HG02759 (cell line): ENCODE results near the gene PI16.

ENCODE experiments used
- ATAC-seq: cut with Tn5 transposase; IDR thresholded peaks from one replicate; pipeline ENCODE4 v1.9.1; 2021; ENCODE audit warnings: mild to moderate bottlenecking, moderate library complexity; ENCODE audit not compliant: unreplicated experiment

Gene PI16

DNA sequence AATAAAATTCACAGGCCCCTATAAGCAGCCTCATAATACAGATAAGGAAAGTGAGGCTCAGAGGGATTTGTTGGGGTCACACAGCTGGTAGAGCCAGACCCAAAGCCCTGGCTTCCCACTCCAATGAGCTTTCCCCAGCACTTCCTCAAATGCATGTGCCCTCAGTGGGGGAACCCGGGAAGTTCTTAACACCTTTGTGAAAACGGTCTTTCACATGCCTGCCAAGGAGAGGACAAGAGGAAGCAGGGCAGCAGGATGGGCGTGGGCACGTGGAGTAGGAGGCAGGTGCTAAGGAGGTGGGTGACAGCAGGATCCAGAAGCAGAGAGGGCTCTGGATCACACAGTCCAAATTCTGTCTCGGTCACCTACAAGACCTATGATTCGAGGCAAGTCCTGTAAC is 598 bp downstream of the PI16 start:
- no peak for ATAC-seq

DNA sequence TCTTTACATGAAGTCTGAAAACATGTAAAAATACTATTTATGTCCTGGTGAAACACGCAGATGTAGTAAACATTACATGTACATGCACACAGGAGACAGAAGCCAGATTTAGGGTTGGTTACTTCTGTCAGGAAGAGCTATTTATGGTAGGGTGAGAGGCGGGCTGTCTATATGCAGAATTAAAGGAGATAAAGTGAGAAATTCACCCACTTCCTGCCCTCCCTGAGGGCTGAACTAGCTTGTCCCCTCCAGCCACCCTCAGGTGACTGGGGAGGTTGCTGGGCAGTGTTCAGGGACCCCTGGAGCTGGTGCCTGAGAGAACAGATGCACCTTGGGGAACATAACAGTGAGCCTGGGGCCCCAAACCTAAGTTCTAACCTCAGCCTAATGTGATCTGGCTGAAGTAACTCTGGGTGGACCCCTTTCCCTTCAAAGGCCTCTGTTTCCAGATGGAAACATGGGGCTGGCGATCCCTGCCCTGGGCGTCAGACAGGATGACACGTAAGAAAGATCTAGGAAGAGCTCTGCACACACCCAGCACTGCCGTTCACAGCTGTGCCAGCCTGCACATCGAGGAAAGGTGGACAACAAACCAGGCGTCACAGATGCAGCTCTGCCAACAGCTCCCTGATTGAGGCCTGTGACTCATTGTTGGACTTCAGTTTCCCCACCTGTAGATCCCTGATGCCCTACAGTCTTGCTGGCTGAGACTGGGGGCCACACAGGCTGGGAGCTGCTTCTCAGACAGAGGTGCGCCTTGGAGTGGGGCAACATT is 1.3 kb downstream of the PI16 start:
- ATAC-seq: no peak

DNA sequence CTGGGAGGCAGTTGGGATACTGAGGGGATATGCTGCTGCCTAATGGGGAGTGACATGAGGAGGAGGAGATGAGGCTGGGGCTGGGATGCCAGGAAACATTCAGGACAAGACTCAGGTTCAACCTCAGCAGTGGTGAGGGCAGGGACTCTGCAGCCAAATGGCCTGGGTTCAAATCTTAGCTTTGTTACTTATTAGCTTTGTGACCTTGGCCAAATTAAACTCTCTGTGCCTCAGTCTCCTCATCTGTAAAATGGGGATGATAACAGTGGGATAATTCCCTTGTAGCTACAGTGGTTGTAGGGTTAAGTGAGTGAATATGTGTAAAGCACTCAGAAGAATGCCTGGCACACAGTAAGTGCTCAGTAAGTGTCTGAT is 1.9 kb downstream of the PI16 start:
- ATAC-seq: no peak

DNA sequence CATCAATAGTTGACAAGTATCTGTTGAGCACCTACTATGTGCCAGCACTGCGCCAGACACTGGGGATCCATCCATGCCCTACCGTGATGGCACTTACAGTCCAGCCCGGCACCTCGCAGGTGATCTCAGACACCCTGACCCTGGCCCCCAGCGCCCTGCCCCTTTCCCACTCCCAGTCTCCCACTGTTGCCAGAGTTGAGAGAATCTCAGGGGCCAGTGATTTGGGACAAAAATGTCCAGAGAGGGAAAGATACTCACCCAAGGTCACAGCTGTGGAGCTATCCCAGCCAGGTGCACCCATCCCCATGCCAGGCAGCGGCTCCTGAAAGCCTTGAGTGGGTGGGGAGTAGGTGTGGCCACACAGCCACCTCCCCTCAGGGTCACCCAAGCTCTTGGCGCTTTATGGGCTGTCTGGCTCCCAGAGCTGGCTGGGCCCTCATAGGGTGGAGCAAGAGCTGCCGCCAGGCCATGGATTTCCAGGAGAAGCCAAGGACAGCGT is 3.3 kb downstream of the PI16 start:
- no peak for ATAC-seq

DNA sequence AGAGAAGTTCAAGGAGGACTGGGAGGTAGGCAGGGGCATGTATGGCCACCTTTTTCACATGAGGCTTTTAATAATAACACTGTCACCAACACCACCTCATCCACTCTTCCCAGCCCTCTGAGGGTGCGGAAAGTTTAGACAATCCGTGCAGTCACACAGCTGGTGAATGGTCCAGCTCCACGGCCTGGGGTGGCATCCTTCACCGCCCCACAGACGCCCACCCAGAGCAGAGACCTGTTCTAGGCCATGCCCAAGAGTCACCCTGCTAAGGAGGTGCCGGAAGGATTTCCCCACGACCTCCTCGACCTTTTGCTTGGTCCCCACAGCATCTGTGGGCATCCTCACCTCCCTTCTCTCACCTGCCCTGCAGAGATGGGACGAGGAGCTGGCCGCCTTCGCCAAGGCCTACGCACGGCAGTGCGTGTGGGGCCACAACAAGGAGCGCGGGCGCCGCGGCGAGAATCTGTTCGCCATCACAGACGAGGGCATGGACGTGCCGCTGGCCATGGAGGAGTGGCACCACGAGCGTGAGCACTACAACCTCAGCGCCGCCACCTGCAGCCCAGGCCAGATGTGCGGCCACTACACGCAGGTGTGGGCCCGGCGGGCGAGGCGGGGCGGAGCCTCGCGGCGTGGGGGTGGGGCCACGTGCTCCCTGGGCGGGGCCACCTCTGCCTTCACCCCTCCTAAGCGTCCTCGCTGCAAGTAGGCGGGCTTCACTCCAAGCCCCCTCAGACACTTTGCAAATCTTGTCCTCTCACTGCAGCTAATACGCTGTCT is 4.4 kb downstream of the PI16 start:
- ATAC-seq: no peak

DNA sequence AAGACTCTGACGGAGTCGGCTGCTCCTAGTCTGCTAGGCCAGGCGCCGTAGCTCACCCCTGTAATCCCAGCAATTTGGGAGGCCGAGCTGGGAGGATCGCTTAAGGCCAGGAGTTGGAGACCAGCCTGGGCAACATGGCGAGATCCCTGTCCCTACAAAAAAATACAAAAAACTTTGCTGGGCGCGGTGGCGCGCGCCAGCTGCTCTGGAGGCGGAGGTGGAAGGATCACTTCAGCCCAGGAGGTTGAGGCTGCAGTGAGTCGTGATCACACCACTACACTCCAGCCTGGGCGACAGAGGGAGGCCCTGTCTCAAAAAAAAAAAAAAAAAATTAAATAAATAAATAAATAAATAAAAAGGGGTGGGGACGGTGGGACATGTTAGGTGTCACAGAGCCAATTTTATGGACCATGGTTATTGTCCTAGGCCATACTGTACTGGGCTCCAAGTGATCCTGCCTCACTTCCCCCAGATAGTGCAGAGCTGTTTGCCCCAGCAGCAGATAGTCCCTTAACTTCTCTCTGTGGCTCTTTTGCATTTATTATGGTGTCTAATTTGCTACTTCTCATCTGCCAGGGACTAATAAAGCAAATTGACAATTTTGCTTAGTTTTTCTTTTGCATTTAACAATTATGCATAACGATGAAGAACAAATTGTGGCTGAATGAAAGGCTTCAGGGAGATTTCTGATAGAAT is 5.2 kb downstream of the PI16 start:
- no peak for ATAC-seq

DNA sequence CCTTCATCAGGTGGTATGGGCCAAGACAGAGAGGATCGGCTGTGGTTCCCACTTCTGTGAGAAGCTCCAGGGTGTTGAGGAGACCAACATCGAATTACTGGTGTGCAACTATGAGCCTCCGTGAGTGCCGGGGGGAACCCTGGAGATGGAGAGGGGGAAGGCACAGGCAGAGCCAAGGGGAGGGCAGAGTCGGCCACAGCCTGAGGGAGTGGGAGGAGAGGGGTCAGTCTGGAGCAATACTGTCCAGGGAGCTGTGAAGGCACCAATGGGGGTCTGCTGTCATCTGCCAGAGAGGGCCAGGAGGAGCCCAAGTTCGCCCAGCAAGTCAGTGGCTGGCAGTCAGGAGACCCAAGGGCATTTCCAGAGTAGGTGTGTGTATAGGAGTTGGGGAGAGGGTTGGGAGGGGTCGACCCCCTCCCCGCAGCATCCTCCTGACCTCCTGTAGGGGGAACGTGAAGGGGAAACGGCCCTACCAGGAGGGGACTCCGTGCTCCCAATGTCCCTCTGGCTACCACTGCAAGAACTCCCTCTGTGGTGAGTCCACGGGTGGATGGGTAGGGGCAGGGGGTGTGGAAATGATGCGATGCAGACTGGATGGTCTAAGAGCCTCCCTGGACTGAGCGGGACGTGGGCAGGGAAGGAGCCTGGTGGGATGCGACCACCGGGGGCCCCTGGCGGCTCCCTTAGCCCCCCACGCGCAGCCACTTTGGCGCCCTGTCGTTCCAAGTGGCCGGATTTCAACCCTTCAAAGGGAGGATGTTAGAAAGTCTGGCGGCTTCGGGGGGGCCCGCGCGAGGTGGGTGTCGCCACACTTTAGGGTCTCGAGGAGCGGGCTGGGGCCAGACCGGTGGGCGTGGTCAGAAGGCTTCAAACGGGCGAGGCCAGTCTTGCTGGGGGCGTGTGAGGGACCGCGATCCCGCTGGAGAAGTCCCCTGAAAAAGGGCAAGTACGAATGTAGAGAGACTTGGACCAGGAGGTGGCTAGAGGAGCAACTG is 7.2 kb downstream of the PI16 start:
- ATAC-seq: no peak

DNA sequence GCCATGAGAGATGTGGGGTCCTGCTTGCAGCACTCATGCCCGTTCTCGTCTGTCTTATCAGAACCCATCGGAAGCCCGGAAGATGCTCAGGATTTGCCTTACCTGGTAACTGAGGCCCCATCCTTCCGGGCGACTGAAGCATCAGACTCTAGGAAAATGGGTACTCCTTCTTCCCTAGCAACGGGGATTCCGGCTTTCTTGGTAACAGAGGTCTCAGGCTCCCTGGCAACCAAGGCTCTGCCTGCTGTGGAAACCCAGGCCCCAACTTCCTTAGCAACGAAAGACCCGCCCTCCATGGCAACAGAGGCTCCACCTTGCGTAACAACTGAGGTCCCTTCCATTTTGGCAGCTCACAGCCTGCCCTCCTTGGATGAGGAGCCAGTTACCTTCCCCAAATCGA is 8.3 kb downstream of the PI16 start:
- no peak for ATAC-seq

DNA sequence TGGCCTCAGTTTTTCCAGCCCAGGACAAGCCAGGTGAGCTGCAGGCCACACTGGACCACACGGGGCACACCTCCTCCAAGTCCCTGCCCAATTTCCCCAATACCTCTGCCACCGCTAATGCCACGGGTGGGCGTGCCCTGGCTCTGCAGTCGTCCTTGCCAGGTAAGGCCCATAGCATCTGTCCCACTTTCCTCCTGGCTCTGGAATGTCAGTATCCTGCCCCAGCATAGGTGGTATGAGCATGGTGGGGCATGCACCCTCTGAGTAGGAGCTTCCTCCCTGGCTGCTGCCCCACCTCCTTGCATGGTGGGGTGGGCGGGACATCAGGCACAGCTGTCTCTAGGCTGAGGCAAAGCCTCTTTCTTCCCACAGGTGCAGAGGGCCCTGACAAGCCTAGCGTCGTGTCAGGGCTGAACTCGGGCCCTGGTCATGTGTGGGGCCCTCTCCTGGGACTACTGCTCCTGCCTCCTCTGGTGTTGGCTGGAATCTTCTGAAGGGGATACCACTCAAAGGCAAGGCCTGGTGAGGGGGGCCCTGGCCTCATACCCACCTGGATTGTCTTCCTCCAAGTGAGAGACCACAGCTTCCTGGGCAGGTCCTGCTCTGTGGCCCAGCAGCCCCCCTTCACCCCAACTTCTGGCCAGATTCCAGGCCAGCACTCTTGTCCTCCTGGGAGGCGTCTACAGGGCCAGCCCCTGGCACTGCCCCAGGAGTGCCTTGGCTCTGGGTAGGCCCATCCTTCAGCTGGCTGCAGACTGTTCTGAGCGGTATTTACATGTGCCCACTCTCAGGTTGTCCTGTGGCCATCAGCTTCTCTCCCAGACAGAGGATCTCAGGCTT is 9.1 kb downstream of the PI16 start:
- peak; percentile 66 for ATAC-seq

DNA sequence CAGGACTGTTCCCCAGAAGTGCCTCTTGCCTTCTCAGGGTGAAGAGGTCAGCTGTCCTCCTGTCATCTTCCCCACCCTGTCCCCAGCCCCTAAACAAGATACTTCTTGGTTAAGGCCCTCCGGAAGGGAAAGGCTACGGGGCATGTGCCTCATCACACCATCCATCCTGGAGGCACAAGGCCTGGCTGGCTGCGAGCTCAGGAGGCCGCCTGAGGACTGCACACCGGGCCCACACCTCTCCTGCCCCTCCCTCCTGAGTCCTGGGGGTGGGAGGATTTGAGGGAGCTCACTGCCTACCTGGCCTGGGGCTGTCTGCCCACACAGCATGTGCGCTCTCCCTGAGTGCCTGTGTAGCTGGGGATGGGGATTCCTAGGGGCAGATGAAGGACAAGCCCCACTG is 9.8 kb downstream of the PI16 start:
- ATAC-seq: no peak

DNA sequence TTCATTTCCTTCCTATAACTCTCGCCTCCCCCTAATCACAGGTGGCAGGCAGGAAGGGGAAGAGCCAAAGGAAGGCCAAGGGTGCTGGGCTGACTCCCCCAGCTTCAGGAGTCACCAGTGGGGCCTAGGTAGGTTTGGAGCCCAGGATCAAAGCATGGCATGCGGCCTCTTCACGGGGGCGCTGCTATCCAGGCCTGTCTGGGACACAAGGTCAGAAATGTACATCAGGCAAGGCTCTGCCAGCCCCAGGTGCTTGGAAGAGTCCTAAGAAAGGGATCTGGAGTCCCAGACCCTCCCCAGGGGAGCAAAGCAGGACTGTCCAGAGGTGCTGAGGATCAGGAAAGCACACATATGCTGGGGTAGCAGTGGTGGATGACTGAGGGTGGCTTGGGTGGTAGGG is 10.4 kb downstream of the PI16 start:
- no peak for ATAC-seq

DNA sequence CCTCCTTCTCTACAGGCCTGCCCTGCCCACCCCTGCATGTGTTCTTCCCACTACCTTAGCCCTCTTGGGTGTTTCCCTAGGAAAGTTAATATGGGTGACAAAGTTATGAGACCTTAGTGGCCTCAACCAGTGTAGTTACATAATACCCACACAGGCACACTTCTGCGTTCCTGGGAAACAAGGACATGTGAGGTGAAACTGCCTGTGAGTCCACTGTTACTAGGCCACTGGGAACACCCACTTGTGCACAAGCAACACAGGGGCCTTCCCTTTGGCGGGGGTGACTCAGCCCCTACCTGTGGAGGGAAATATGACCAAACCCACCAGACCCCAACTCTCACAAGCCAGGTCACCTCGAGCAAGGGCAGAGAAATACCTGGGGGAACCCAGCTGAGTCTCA is 12.8 kb downstream of the PI16 start:
- ATAC-seq: no peak

DNA sequence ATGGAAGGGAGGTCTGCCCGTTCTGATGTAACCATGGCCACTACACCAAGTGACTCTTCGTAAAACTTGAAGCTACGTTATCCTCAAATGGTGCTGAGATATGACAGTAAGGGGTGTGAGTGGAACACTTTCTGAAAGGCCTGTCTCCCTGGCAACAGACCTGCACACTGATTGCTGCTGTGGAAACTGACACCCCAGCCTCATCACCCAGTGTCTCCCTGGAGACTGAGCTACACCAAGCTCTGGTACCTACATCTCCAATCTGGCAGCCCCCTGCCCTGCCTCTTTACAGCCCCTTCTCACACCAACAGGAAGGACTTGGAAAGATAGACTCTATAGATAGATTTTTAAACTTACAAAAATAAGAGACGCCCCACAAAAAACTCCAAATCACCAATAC is 13.2 kb downstream of the PI16 start:
- no peak for ATAC-seq

DNA sequence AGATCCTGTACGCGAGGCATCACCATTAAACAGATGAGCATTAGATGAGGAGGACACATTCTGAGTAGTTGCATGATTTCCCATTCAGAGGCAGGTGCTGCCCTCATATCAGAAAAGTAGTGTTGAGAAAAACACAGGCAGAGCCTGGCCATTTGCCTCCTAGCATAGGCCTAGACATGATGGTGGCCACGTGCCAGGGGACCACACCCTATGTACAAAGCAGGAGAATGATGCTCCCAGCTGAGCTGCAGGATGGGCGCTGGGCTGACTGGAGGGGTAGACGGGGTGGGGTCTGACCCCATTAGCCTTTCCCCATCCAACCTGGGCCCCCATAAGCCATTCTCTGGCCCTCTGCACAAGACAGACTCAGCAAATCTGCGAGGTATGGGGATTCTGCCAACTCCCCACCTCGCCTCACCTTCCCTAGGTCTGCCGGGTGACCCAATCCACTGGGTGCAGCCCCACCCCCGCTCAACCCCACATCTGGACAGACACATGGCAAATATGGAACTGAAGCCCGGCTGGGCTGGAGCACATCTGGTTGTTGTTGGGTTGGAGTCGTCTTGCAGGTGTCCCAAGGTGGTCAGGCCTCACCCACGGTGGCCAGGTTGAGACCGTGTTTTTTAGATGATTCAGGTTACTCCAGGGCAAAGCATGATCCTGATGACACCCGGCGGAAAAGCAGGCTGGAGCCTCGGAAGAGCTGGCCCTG is 13.9 kb downstream of the PI16 start:
- no peak for ATAC-seq

DNA sequence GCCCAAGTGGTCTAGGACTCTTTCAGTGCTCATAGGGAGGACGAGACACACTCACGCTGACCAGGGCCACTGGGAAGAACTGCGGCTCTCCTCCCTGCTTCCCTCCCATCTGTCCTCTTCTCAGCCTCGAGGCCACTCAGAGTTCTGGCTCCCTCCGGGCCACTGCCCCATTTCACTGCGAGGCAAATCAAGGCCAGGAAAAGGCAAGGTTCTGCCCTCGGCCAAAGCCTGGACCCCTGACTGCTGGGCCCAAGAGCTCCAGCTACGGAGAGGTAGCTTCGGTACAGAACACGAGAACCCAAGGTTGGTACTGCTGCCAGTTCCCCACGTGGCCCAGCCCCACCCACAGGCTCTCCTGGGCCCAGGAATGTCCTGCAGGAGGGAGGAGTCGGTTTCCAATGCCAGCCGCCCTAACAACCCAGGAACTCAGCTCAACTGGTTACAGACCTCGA is 14.7 kb downstream of the PI16 start:
- no peak for ATAC-seq

DNA sequence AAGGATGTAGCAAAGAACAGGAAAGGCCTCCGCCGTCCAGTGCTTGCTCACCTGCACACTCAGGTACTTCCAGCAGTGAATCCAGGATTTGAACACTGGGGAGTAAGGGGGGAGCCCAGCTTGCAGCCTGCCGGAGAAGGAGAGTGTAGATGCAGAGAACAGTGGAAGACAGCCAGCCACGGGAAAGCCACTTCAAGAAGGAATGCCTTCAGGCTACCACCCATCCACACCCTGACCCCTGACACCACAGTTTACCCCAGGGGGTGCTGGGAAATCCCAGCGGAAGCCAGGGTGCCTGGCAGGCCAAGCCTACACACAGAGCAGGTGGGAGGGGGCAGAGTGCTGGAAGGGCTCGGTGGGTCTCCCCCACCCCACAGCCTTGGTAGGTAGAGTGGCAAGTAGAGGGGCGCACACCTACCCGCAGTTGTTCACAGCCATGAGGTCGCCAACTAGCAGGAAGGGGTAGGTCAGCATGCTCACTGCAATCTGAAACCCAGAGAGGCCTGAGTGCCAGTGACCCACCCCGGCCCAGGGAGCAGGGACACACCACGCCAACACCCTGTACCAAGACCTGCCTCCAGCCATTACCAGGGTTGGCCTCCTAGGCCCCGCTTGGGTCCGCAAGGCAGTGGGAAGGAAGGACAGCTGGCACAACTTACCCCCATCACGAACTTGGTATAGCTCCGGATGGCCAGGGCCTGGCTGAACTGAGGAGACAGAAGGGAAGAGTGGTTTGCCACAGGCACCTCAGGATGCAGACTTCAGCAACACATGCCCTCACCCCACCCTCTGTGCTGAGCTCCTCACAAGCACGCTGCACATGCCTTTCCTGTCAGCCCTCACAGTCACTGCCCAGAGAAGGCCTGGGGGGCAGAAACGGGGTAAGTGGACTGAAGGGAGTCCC is 15.7 kb downstream of the PI16 start:
- no peak for ATAC-seq

DNA sequence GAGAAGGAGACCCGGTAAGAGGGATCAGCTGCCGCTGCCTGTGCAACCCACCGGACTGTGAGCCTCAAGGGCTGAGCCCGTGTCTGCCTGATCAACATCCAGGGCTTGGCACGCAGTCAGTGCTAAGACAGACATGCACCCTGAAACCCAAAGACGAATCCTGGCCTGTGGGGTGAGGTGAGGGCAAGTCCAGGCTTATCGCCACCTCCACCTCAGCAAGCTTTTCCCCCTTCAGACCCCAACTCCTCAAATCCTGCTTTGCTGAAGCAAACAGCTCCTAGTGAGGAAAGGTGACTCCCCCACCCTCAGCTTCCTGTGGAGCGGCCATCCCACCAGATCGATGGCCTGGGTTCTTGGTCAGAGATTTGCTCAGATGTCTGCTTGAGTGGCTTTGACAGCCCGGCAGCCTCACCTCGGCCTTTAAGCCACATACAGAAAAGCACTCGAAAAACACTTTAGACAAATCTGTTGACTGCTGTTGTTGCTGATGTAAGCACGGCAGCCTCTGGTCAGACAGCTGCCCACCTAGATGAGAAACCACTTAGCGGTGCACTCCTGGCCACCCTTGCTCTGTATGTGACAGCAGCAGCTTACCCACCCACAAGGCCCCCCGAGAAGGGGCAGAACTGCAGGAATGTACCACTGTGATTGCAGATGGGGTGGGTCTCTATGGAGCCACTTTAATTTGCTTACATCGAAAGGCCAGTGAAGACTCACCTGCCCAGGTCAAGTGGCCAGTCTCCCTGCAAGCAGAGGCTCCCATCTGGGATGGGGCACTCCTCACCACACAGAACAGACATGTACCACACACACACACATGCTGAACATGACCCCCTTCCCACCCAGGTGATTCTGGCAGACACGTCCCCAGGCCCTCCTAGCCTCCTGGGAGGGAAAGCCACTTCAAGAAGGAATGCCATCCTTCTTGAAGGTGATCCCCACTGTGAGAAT is 16.6 kb downstream of the PI16 start:
- no peak for ATAC-seq
